HG03378 (cell line): ENCODE results near the gene EIF1B.
"Not testable (repeated sequence)": the region's sequence is repeated elsewhere in the genome, so short reads cannot be mapped to it uniquely, and the experiment has no call there.

Experiments
- ATAC-seq: cut with Tn5 transposase; IDR thresholded peaks from one replicate; pipeline ENCODE4 v1.9.1; 2021; ENCODE audit warnings: mild to moderate bottlenecking, moderate library complexity; ENCODE audit not compliant: unreplicated experiment

The EIF1B gene

GRCh38 chr3:40309418-40309924 lies at the start of gene EIF1B:
Gene EIF1B (plus strand): TSS chr3:40309707. CDS start chr3:40309942, 235 bp downstream.
- peak; percentile 94 for ATAC-seq

- ATAC-seq: no peak
Observed at GRCh38 chr3:40262331-40262730, 47.2 kb upstream of the EIF1B start.

GRCh38 chr3:40264451-40264850 lies 45.1 kb upstream of the EIF1B start:
- no peak for ATAC-seq

- no peak for ATAC-seq
Observed at GRCh38 chr3:40265181-40265580, 44.3 kb upstream of the EIF1B start.

- ATAC-seq: no peak
Observed at GRCh38 chr3:40267937-40268724, 41.4 kb upstream of the EIF1B start.

GRCh38 chr3:40268802-40269524 lies 40.5 kb upstream of the EIF1B start:
- ATAC-seq: no peak

GRCh38 chr3:40278791-40279190 lies 30.7 kb upstream of the EIF1B start:
- no peak for ATAC-seq

GRCh38 chr3:40281995-40282394 lies 27.5 kb upstream of the EIF1B start:
- ATAC-seq: no peak

- ATAC-seq: not testable (repeated sequence)
Observed at GRCh38 chr3:40283057-40283456, 26.4 kb upstream of the EIF1B start.

GRCh38 chr3:40287248-40287647 lies 22.3 kb upstream of the EIF1B start:
- no peak for ATAC-seq

GRCh38 chr3:40290396-40290795 lies 19.1 kb upstream of the EIF1B start:
- ATAC-seq: no peak

GRCh38 chr3:40291471-40291870 lies 18.0 kb upstream of the EIF1B start:
- ATAC-seq: no peak

GRCh38 chr3:40292637-40293349 lies 16.7 kb upstream of the EIF1B start:
- ATAC-seq: no peak

GRCh38 chr3:40294434-40294833 lies 15.1 kb upstream of the EIF1B start:
- ATAC-seq: no peak

GRCh38 chr3:40298075-40298474 lies 11.4 kb upstream of the EIF1B start:
- ATAC-seq: no peak

- ATAC-seq: no peak
Observed at GRCh38 chr3:40299130-40299720, 10.3 kb upstream of the EIF1B start.

GRCh38 chr3:40299721-40300335 lies 9.7 kb upstream of the EIF1B start:
- no peak for ATAC-seq

GRCh38 chr3:40302784-40303183 lies 6.7 kb upstream of the EIF1B start:
- no peak for ATAC-seq

GRCh38 chr3:40304352-40304751 lies 5.2 kb upstream of the EIF1B start:
- ATAC-seq: no peak

- ATAC-seq: no peak
Observed at GRCh38 chr3:40306336-40306735, 3.2 kb upstream of the EIF1B start.

GRCh38 chr3:40307176-40307575 lies 2.3 kb upstream of the EIF1B start:
- ATAC-seq: no peak
